ENCODE results near the gene ARID3A. TPM values are rescaled to one million over a fixed set of nuclear protein-coding genes. Genes with fewer than 3 reads are reported as not detected.
"Not testable (repeated sequence)": the region's sequence is repeated elsewhere in the genome, so short reads cannot be mapped to it uniquely, and the experiment has no call there.

The ARID3A gene
- total RNA-seq, 1 experiment from 2014 or later = 28.9 TPM

DNA sequence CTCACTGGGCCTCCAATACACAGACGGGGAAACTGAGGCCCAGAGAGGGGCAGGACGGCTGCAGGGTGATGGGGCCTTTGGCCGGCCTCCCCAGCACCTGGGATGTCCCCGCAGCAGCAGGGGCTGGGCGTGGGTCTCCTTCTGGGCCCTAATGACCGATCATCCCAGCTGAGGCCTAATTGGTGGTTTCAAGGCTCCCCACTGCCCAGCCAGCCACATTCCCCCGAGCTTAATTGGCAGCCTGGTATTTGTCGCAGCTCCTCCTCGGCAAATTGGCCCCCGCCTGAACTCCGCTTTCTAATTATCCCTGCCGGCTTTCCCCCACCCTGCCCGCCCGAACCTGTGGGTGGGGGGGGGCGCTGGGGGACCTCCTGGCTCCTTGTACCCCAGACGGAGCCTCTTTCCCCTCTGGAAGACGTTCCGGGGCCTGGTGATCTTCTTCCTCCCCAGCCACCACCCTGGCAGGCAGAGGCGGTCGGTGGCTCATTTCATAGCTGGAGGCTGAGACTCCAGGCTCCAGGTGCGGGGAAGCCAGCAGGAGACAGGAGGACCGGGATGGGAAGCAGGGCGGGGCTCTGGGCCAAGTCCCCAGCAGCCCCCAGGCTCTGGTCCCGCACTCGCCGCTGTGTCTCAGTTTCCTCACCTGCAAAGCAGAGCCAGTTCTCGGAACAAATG, 31.1 kb downstream of the ARID3A start:
- TF ChIP-seq POLR2AphosphoS5 (IDR thresholded peaks at IDR 0.05; ENCODE audit: low read depth, low read length) = no peak
- no peak for TF ChIP-seq TCF7L2 (IDR thresholded peaks at IDR 0.05; ENCODE audit: low read depth, low read length)
- no peak for TF ChIP-seq SIN3A (IDR thresholded peaks at IDR 0.05; ENCODE audit: borderline replicate concordance, insufficient read depth, low read depth, low read length)
- TF ChIP-seq, protein P1, sequence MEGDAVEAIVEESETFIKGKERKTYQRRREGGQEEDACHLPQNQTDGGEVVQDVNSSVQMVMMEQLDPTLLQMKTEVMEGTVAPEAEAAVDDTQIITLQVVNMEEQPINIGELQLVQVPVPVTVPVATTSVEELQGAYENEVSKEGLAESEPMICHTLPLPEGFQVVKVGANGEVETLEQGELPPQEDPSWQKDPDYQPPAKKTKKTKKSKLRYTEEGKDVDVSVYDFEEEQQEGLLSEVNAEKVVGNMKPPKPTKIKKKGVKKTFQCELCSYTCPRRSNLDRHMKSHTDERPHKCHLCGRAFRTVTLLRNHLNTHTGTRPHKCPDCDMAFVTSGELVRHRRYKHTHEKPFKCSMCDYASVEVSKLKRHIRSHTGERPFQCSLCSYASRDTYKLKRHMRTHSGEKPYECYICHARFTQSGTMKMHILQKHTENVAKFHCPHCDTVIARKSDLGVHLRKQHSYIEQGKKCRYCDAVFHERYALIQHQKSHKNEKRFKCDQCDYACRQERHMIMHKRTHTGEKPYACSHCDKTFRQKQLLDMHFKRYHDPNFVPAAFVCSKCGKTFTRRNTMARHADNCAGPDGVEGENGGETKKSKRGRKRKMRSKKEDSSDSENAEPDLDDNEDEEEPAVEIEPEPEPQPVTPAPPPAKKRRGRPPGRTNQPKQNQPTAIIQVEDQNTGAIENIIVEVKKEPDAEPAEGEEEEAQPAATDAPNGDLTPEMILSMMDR (IDR thresholded peaks at IDR 0.05) = no peak
- TF ChIP-seq, protein P2, sequence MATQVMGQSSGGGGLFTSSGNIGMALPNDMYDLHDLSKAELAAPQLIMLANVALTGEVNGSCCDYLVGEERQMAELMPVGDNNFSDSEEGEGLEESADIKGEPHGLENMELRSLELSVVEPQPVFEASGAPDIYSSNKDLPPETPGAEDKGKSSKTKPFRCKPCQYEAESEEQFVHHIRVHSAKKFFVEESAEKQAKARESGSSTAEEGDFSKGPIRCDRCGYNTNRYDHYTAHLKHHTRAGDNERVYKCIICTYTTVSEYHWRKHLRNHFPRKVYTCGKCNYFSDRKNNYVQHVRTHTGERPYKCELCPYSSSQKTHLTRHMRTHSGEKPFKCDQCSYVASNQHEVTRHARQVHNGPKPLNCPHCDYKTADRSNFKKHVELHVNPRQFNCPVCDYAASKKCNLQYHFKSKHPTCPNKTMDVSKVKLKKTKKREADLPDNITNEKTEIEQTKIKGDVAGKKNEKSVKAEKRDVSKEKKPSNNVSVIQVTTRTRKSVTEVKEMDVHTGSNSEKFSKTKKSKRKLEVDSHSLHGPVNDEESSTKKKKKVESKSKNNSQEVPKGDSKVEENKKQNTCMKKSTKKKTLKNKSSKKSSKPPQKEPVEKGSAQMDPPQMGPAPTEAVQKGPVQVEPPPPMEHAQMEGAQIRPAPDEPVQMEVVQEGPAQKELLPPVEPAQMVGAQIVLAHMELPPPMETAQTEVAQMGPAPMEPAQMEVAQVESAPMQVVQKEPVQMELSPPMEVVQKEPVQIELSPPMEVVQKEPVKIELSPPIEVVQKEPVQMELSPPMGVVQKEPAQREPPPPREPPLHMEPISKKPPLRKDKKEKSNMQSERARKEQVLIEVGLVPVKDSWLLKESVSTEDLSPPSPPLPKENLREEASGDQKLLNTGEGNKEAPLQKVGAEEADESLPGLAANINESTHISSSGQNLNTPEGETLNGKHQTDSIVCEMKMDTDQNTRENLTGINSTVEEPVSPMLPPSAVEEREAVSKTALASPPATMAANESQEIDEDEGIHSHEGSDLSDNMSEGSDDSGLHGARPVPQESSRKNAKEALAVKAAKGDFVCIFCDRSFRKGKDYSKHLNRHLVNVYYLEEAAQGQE (IDR thresholded peaks at IDR 0.05; ENCODE audit: insufficient read depth in 1 of 2, low read depth in 2 of 2, low read length in 1 of 2) = no peak
- ChIA-PET POLR2A (no interaction called here), CTCF (interaction anchor here (0.6 kb wide), 2 partner anchors 10 to 78 kb away, joined by 3 to 4 read pairs; no protein-coding TSS in a partner anchor)
- peak overlapping the region; percentile 69 for H3K27ac ChIP-seq (ENCODE audit: low read length)
- peak; percentile 56 for ATAC-seq
- peaks cover 29% of the 10 kb centered on the region for H3K4me1 ChIP-seq (ENCODE audit: control insufficient read depth, insufficient read depth, low read length)
- in situ Hi-C loops (cut with HindIII; ENCODE audit: low pct_unique_long_range_greater_than_20kb, low sequenced_read_pairs) = no loop called here
- no peaks in the 10 kb centered on the region for H3K9me3 ChIP-seq (ENCODE audit: control insufficient read depth, insufficient read depth, low read depth, low read length)
- DNase-seq (ENCODE audit: low read depth, low spot score) = no peak
- intact Hi-C loops (cut with micrococcal nuclease; ENCODE audit: unreplicated experiment) = no loop called here
- no peaks in the 10 kb centered on the region for H3K27me3 ChIP-seq (ENCODE audit: control insufficient read depth, insufficient read depth, low read length)
- no TSS peak for BruUV-seq (replicated peaks)
- no peaks in the 10 kb centered on the region for H3K36me3 ChIP-seq (ENCODE audit: control insufficient read depth, insufficient read depth, low read length)
- H3K4me3 ChIP-seq (ENCODE audit: low read depth in 2 of 2, low read length in 2 of 2) = no peak overlapping the region

DNA sequence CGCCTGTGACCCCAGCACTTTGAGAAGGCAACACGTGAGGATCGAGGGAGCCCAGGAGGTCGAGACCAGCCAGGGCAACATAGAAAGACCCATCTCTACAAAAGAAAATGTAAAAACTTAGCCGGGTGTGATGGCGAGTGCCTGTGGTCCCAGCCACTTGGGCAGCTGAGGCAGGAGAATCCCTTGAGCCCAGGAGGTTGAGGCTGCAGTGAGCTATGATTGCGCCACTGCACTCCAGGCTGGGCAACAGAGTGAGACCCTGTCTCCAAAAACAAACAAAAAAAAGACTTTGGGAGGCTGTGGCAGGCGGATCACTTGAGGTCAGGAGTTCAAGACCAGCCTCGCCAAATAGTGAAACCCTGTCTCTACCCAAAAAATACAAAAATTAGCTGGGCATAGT, 31.7 kb downstream of the ARID3A start:
- H3K36me3 ChIP-seq (ENCODE audit: control insufficient read depth, insufficient read depth, low read length); intact Hi-C loops (cut with micrococcal nuclease; ENCODE audit: unreplicated experiment); H3K27me3 ChIP-seq (ENCODE audit: control insufficient read depth, insufficient read depth, low read length); DNase-seq (ENCODE audit: low read depth, low spot score); POLR2A ChIA-PET; ATAC-seq; BruUV-seq (replicated peaks); H3K9me3 ChIP-seq (ENCODE audit: control insufficient read depth, insufficient read depth, low read depth, low read length); H3K4me3 ChIP-seq (ENCODE audit: low read depth in 2 of 2, low read length in 2 of 2); in situ Hi-C loops (cut with HindIII; ENCODE audit: low pct_unique_long_range_greater_than_20kb, low sequenced_read_pairs): not testable (repeated sequence)
- Histone ChIP-seq H3K4me1 (ENCODE audit: control insufficient read depth, insufficient read depth, low read length) (peaks cover 26% of the 10 kb centered on the region), H3K27ac (ENCODE audit: low read length) (peak overlapping the region; percentile 13; the same call in 1 of the 2 replicates)
- CTCF ChIA-PET = interaction anchor here (0.6 kb wide), 1 partner anchor 78 kb away, joined by 4 read pairs; no protein-coding TSS in a partner anchor

All from Panc1 (cell line).